ENCODE data around the gene GNA12. TPM values are rescaled to one million over a fixed set of nuclear protein-coding genes. Genes with fewer than 3 reads are reported as not detected.

Gene GNA12
- total RNA-seq, 2 experiments from 2014 or later: 14.1 to 15.0 TPM

- H3K9me3 Mint-ChIP-seq: no peaks in the 10 kb centered on the region
- H3K27ac Mint-ChIP-seq: no peak overlapping the region
- intact Hi-C loops (cut with micrococcal nuclease): no loop called here
- H3K4me3 Mint-ChIP-seq: no peak overlapping the region
- H3K27me3 Mint-ChIP-seq (ENCODE audit: low read depth): no peaks in the 10 kb centered on the region
- DNase-seq: no peak
- H3K4me1 Mint-ChIP-seq (ENCODE audit: low read depth): peaks cover 41% of the 10 kb centered on the region
- CTCF ChIA-PET: interaction anchor here (0.7 to 1.5 kb wide), 2 partner anchors 42 to 84 kb away, joined by 3 read pairs; no protein-coding TSS in a partner anchor
- H3K36me3 Mint-ChIP-seq (ENCODE audit: low read depth): no peaks in the 10 kb centered on the region
Observed at GRCh38 chr7:2802504-2803341, 41.4 kb downstream of the GNA12 start.

GRCh38 chr7:2802101-2802500 lies 42.0 kb downstream of the GNA12 start:
- intact Hi-C loops (cut with micrococcal nuclease): no loop called here
- peaks cover 41% of the 10 kb centered on the region for H3K4me1 Mint-ChIP-seq (ENCODE audit: low read depth)
- CTCF ChIA-PET: interaction anchor here (0.6 to 1.5 kb wide), 3 partner anchors 29 to 84 kb away, joined by 3 to 7 read pairs (median 3); no protein-coding TSS in a partner anchor
- no peaks in the 10 kb centered on the region for H3K9me3 Mint-ChIP-seq
- H3K4me3 Mint-ChIP-seq: no peak overlapping the region
- no peaks in the 10 kb centered on the region for H3K27me3 Mint-ChIP-seq (ENCODE audit: low read depth)
- no peaks in the 10 kb centered on the region for H3K36me3 Mint-ChIP-seq (ENCODE audit: low read depth)
- H3K27ac Mint-ChIP-seq: no peak overlapping the region
- DNase-seq: no peak

- intact Hi-C loops (cut with micrococcal nuclease): no loop called here
- Mint-ChIP-seq H3K4me1 (ENCODE audit: low read depth) (peaks cover 41% of the 10 kb centered on the region), H3K4me3 (no peak overlapping the region), H3K27ac (no peak overlapping the region), H3K36me3 (ENCODE audit: low read depth) (no peaks in the 10 kb centered on the region), H3K9me3 (no peaks in the 10 kb centered on the region), H3K27me3 (ENCODE audit: low read depth) (no peaks in the 10 kb centered on the region)
- peak; percentile 20 for DNase-seq
- CTCF ChIA-PET: interaction anchor here (0.6 to 1.5 kb wide), 2 partner anchors 28 to 41 kb away, joined by 3 to 7 read pairs; no protein-coding TSS in a partner anchor
Observed at GRCh38 chr7:2800931-2801688, 43.0 kb downstream of the GNA12 start.

GRCh38 chr7:2800220-2800930 lies 43.7 kb downstream of the GNA12 start:
- H3K27me3 Mint-ChIP-seq (ENCODE audit: low read depth): no peaks in the 10 kb centered on the region
- no peak overlapping the region for H3K27ac Mint-ChIP-seq
- CTCF ChIA-PET: no interaction called here
- no peak overlapping the region for H3K4me3 Mint-ChIP-seq
- intact Hi-C loops (cut with micrococcal nuclease): no loop called here
- no peaks in the 10 kb centered on the region for H3K9me3 Mint-ChIP-seq
- H3K4me1 Mint-ChIP-seq (ENCODE audit: low read depth): peaks cover 41% of the 10 kb centered on the region
- no peak for DNase-seq
- H3K36me3 Mint-ChIP-seq (ENCODE audit: low read depth): no peaks in the 10 kb centered on the region

GRCh38 chr7:2799253-2799652 lies 44.9 kb downstream of the GNA12 start:
- no peaks in the 10 kb centered on the region for H3K27me3 Mint-ChIP-seq (ENCODE audit: low read depth)
- no peak overlapping the region for H3K27ac Mint-ChIP-seq
- CTCF ChIA-PET: interaction anchor here (0.6 kb wide), 1 partner anchor 95 kb away, joined by 3 read pairs; no protein-coding TSS in a partner anchor
- H3K4me3 Mint-ChIP-seq: no peak overlapping the region
- peaks cover 41% of the 10 kb centered on the region for H3K4me1 Mint-ChIP-seq (ENCODE audit: low read depth)
- DNase-seq: no peak
- intact Hi-C loops (cut with micrococcal nuclease): no loop called here
- H3K9me3 Mint-ChIP-seq: no peaks in the 10 kb centered on the region
- peaks cover 3% of the 10 kb centered on the region for H3K36me3 Mint-ChIP-seq (ENCODE audit: low read depth)

- CTCF ChIA-PET: interaction anchor here (0.7 kb wide), 1 partner anchor 88 kb away, joined by 3 read pairs; no protein-coding TSS in a partner anchor
- Mint-ChIP-seq H3K4me1 (ENCODE audit: low read depth) (peaks cover 38% of the 10 kb centered on the region), H3K27me3 (ENCODE audit: low read depth) (no peaks in the 10 kb centered on the region), H3K9me3 (no peaks in the 10 kb centered on the region), H3K4me3 (no peak overlapping the region), H3K27ac (no peak overlapping the region), H3K36me3 (ENCODE audit: low read depth) (peaks cover 8% of the 10 kb centered on the region)
- intact Hi-C loops (cut with micrococcal nuclease): no loop called here
- DNase-seq: no peak
Observed at GRCh38 chr7:2798669-2799068, 45.4 kb downstream of the GNA12 start.

- DNase-seq: no peak
- H3K4me3 Mint-ChIP-seq: no peak overlapping the region
- peaks cover 15% of the 10 kb centered on the region for H3K36me3 Mint-ChIP-seq (ENCODE audit: low read depth)
- intact Hi-C loops (cut with micrococcal nuclease): no loop called here
- CTCF ChIA-PET: interaction anchor here (0.7 kb wide), 1 partner anchor 11 kb away, joined by 3 read pairs; no protein-coding TSS in a partner anchor
- H3K9me3 Mint-ChIP-seq: no peaks in the 10 kb centered on the region
- H3K4me1 Mint-ChIP-seq (ENCODE audit: low read depth): peaks cover 22% of the 10 kb centered on the region
- no peak overlapping the region for H3K27ac Mint-ChIP-seq
- no peaks in the 10 kb centered on the region for H3K27me3 Mint-ChIP-seq (ENCODE audit: low read depth)
Observed at GRCh38 chr7:2796358-2797352, 47.5 kb downstream of the GNA12 start.

GRCh38 chr7:2795906-2796305 lies 48.2 kb downstream of the GNA12 start:
- DNase-seq: no peak
- CTCF ChIA-PET: interaction anchor here (0.7 kb wide), 1 partner anchor 11 kb away, joined by 3 read pairs; no protein-coding TSS in a partner anchor
- no peaks in the 10 kb centered on the region for H3K9me3 Mint-ChIP-seq
- H3K27me3 Mint-ChIP-seq (ENCODE audit: low read depth): no peaks in the 10 kb centered on the region
- intact Hi-C loops (cut with micrococcal nuclease): no loop called here
- no peak overlapping the region for H3K27ac Mint-ChIP-seq
- peaks cover 17% of the 10 kb centered on the region for H3K36me3 Mint-ChIP-seq (ENCODE audit: low read depth)
- peaks cover 15% of the 10 kb centered on the region for H3K4me1 Mint-ChIP-seq (ENCODE audit: low read depth)
- H3K4me3 Mint-ChIP-seq: no peak overlapping the region

GRCh38 chr7:2794836-2795636 lies 49.1 kb downstream of the GNA12 start:
- Mint-ChIP-seq H3K27ac (no peak overlapping the region), H3K4me1 (ENCODE audit: low read depth) (peaks cover 10% of the 10 kb centered on the region), H3K36me3 (ENCODE audit: low read depth) (peaks cover 17% of the 10 kb centered on the region), H3K4me3 (no peak overlapping the region), H3K9me3 (no peaks in the 10 kb centered on the region), H3K27me3 (ENCODE audit: low read depth) (no peaks in the 10 kb centered on the region)
- DNase-seq: no peak
- CTCF ChIA-PET: interaction anchor here (0.6 kb wide), 1 partner anchor 455 kb away, joined by 3 read pairs; no protein-coding TSS in a partner anchor
- intact Hi-C loops (cut with micrococcal nuclease): no loop called here

- intact Hi-C loops (cut with micrococcal nuclease): no loop called here
- CTCF ChIA-PET: no interaction called here
- Mint-ChIP-seq H3K27ac (no peak overlapping the region), H3K27me3 (ENCODE audit: low read depth) (no peaks in the 10 kb centered on the region), H3K9me3 (no peaks in the 10 kb centered on the region), H3K4me1 (ENCODE audit: low read depth) (no peaks in the 10 kb centered on the region), H3K4me3 (no peak overlapping the region), H3K36me3 (ENCODE audit: low read depth) (peaks cover 17% of the 10 kb centered on the region)
- DNase-seq: no peak
Observed at GRCh38 chr7:2792856-2793487, 51.1 kb downstream of the GNA12 start.

Measured in activated naive CD4-positive, alpha-beta T cell treated with anti-CD3 and anti-CD28 coated beads for 36 hours (primary cell).